Esophagus squamous epithelium (tissue), 5 donors: ENCODE data around the gene BRWD1. TPM values are rescaled to one million over a fixed set of nuclear protein-coding genes. Genes with fewer than 3 reads are reported as not detected.

Source experiments
- DNase-seq: peaks from one replicate; lab custom pipeline; 2025; lab: John Stamatoyannopoulos, UW
- H3K27ac ChIP-seq, 4 donors: fragments of 200-600 bp; sonication (generic); one replicate each; pipeline ENCODE4 v1.5.1; 2016 to 2019; ENCODE audit warnings: mild to moderate bottlenecking in 1 of 4
- H3K27me3 ChIP-seq, 4 donors: fragments of 200-600 bp; sonication (generic); 1 replicate in 3 of 4; 2 replicates in 1 of 4; pipeline versions ENCODE4 v1.5.1 to v1.6.0; 2017 to 2021; ENCODE audit warnings: antibody characterized with exemption in 1 of 4
- H3K36me3 ChIP-seq, 3 donors: fragments of 200-600 bp; sonication (generic); one replicate each; pipeline ENCODE4 v1.5.1; 2016 to 2019
- H3K4me1 ChIP-seq, 3 donors: fragments of 200-600 bp; sonication (generic); one replicate each; pipeline ENCODE4 v1.5.1; 2017 to 2019
- H3K4me3 ChIP-seq, 4 donors: fragments of 200-600 bp; sonication (generic); 1 replicate in 3 of 4; 2 replicates in 1 of 4; pipeline ENCODE4 v1.5.1; 2016 to 2019; ENCODE audit warnings: mild to moderate bottlenecking in 2 of 4, moderate library complexity in 1 of 4
- H3K9me3 ChIP-seq, 3 donors: fragments of 200-600 bp; sonication (generic); one replicate each; pipeline ENCODE4 v1.5.1; 2016 to 2019
- POLR2A ChIP-seq, 4 donors: fragments of 450-650 bp; IDR thresholded peaks; one replicate each; pipeline ENCODE4 v1.6.1; 2017; ENCODE audit warnings: antibody characterized with exemption in 4 of 4, mild to moderate bottlenecking in 4 of 4, moderate library complexity in 3 of 4
- WGBS, 2 donors: methylation state at CpG; one replicate each; pipeline ENCODE4 v1.1.5; 2018; 5-methylcytosine and 5-hydroxymethylcytosine counted together
- intact Hi-C: fragments of 100-400 bp; cut with DNase I; formaldehyde crosslinking; loops from one replicate; pipeline ENCODE4 v1.15.0; 2022
- total RNA-seq, 4 donors: library from RNA; depleted of rRNA; stranded (reverse); fragments of >200 nt; gene quantifications; one replicate each; pipeline ENCODE4 v1.1.0, GENCODE V29; 2016
- TF ChIP-seq, protein P1 (sequence below), 6 experiments: fragments of 450-650 bp in 4 of 6; fragments of 200-600 bp in 2 of 6; sonication (generic) in 2 of 6; IDR thresholded peaks; one replicate each; pipeline ENCODE4 v1.5.1; 2016 to 2019; ENCODE audit warnings: antibody characterized with exemption in 6 of 6, mild to moderate bottlenecking in 4 of 6, moderate library complexity in 4 of 6
- donor health status: DM: yes; HTN: yes; CAD: no.

BRWD1 gene
- total RNA-seq, 4 donors from 2014 or later, result 22.1 to 57.2 (median 26.0) TPM

DNA sequence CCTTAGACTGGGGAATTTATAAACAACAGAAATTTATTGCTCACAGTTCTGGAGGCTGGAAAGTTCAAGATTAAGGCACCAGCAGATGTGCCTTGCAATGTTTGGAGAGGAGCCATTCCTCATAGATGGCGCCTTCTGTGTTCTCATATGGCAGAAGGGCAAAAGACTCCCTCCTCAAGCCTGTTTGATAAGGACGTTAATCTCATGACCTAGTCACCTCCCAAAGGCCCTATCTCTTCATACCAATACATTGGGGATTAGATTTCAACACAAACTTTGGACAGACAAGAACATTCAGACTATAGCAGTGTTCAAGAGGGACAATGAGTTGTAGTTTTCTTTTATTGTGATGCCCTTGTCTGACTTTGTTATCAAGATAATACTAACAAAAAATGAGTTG is 164.5 kb downstream of the BRWD1 start:
- TF ChIP-seq, protein P1, sequence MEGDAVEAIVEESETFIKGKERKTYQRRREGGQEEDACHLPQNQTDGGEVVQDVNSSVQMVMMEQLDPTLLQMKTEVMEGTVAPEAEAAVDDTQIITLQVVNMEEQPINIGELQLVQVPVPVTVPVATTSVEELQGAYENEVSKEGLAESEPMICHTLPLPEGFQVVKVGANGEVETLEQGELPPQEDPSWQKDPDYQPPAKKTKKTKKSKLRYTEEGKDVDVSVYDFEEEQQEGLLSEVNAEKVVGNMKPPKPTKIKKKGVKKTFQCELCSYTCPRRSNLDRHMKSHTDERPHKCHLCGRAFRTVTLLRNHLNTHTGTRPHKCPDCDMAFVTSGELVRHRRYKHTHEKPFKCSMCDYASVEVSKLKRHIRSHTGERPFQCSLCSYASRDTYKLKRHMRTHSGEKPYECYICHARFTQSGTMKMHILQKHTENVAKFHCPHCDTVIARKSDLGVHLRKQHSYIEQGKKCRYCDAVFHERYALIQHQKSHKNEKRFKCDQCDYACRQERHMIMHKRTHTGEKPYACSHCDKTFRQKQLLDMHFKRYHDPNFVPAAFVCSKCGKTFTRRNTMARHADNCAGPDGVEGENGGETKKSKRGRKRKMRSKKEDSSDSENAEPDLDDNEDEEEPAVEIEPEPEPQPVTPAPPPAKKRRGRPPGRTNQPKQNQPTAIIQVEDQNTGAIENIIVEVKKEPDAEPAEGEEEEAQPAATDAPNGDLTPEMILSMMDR (IDR thresholded peaks at IDR 0.05), result no peak
- TF ChIP-seq POLR2A (IDR thresholded peaks at IDR 0.05), result no peak
- intact Hi-C loops, result loop anchor here (10.0 kb wide), 1 partner anchor 644 kb away; no protein-coding TSS in a partner anchor
- no peak overlapping the region for H3K27ac ChIP-seq
- H3K4me3 ChIP-seq, result no peak overlapping the region
- no peaks in the 10 kb centered on the region for H3K9me3 ChIP-seq
- 63 to 68% methylated on average over 2 of the region's 2 CpGs for whole genome bisulfite sequencing, 2 donors
- DNase-seq, result no peak
- peaks cover 0 to 9% (median 0%) of the 10 kb centered on the region in 3 donors for H3K4me1 ChIP-seq
- no peaks in the 10 kb centered on the region for H3K27me3 ChIP-seq
- H3K36me3 ChIP-seq, result no peaks in the 10 kb centered on the region

- Histone ChIP-seq H3K36me3 (no peaks in the 10 kb centered on the region), H3K27me3 (no peaks in the 10 kb centered on the region), H3K4me1 (no peaks in the 10 kb centered on the region), H3K27ac (no peak overlapping the region), H3K9me3 (no peaks in the 10 kb centered on the region), H3K4me3 (no peak overlapping the region)
- intact Hi-C loops, result loop anchor here (10.0 kb wide), 1 partner anchor 639 kb away; no protein-coding TSS in a partner anchor
- WGBS, 2 donors, result 88 to 90% methylated on average over 3 of the region's 3 CpGs
- TF ChIP-seq, protein P1 (IDR thresholded peaks at IDR 0.05), result no peak
- TF ChIP-seq POLR2A (IDR thresholded peaks at IDR 0.05), result no peak
- DNase-seq, result no peak
These were observed 169.2 kb downstream of the BRWD1 start for GRCh38 chr21:39144191-39144590.

DNA sequence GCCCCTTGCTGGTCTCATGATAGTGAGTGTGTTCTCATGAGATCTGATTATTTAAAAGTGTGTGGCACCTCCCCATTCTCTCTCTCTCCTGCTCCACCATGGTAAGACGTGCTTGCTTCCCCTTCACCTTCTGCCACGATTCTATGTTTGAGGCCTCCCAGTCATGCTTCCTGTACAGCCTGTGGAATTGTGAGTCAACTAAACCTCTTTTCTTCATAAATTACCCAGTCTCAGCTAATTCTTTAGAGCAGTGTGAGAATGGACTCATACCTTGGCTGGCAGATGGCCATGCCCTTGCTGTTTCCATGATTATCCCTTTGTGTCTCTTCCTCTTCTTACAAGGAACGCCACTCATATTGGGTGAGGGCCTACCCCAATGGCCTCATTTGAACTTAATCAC is 170.5 kb downstream of the BRWD1 start:
- 62 to 64% methylated on average over 3 of the region's 3 CpGs for WGBS, 2 donors

DNA sequence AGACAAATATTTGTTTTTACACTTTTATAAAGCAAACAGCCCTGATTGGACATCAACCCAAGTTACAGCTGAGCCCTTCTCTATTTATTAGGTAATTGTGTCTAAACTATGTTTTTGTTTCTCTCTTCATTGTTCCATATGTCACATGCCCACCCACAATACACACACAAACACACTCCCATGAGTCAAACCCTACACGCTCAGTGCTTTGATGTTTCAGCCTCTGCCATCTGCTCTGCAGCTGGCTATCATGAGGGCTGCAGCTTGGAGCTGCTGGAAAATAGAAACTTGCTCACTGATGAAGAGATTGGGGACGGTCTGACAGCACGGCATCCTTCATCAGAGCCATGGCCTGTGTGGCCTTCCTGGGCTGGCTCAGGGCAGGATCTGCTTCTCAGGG is 171.9 kb downstream of the BRWD1 start:
- no peaks in the 10 kb centered on the region for H3K9me3 ChIP-seq
- no peak overlapping the region for H3K4me3 ChIP-seq
- TF ChIP-seq, protein P1 (IDR thresholded peaks at IDR 0.05), result no peak
- TF ChIP-seq POLR2A (IDR thresholded peaks at IDR 0.05), result no peak
- intact Hi-C loops, result loop anchor here (10.0 kb wide), 1 partner anchor 637 kb away; no protein-coding TSS in a partner anchor
- H3K4me1 ChIP-seq, result peaks cover 0 to 15% (median 11%) of the 10 kb centered on the region in 3 donors
- no peak overlapping the region for H3K27ac ChIP-seq
- no peaks in the 10 kb centered on the region for H3K36me3 ChIP-seq
- no peaks in the 10 kb centered on the region for H3K27me3 ChIP-seq
- no peak for DNase-seq
- 78 to 83% methylated on average over 3 of the region's 3 CpGs for WGBS, 2 donors

More for the DNA sequence above, 170.5 kb downstream of the BRWD1 start:
- no peak overlapping the region for H3K4me3 ChIP-seq
- DNase-seq, result no peak
- TF ChIP-seq POLR2A (IDR thresholded peaks at IDR 0.05), result no peak
- peaks cover 0 to under 1% (median 0%) of the 10 kb centered on the region in 3 donors for H3K4me1 ChIP-seq
- H3K27ac ChIP-seq, result no peak overlapping the region
- no peaks in the 10 kb centered on the region for H3K27me3 ChIP-seq
- no peaks in the 10 kb centered on the region for H3K36me3 ChIP-seq
- no peaks in the 10 kb centered on the region for H3K9me3 ChIP-seq
- intact Hi-C loops, result loop anchor here (10.0 kb wide), 1 partner anchor 638 kb away; no protein-coding TSS in a partner anchor

- Histone ChIP-seq H3K36me3 (no peaks in the 10 kb centered on the region), H3K9me3 (no peaks in the 10 kb centered on the region), H3K27ac (peak overlapping the region in 3 of 4 donors; percentile 1 to 45 (median 38)), H3K4me1 (peaks cover 0 to 25% (median 11%) of the 10 kb centered on the region in 3 donors), H3K4me3 (no peak overlapping the region), H3K27me3 (no peaks in the 10 kb centered on the region)
- intact Hi-C loops, result loop anchor here (5.0 to 10.0 kb wide), 2 partner anchors 333 to 405 kb away; partner anchors contain the start of gene ETS2
- WGBS, 2 donors, result 65 to 71% methylated on average over 12 to 13 of the region's 14 CpGs
- TF ChIP-seq, protein P1 (IDR thresholded peaks at IDR 0.05), result no peak
- TF ChIP-seq POLR2A (IDR thresholded peaks at IDR 0.05), result no peak
- DNase-seq, result no peak
These were observed 175.9 kb downstream of the BRWD1 start for GRCh38 chr21:39137248-39138178.
